H1 (cell line): Measurements from ENCODE around the gene GRID1. TPM values are rescaled to one million over a fixed set of nuclear protein-coding genes. Genes with fewer than 3 reads are reported as not detected.

ENCODE experiments used
- SP4 ChIP-seq: IDR thresholded peaks from 2 replicates; pipeline ENCODE4 v1.6.1; 2012; ENCODE audit warnings: low read length, inconsistent platforms
- polyA plus RNA-seq, 7 experiments: library from polyadenylated mRNA; depleted of rRNA in 3 of 7; stranded (reverse) in 5 of 7; unstranded in 2 of 7; fragments of >200 nt in 5 of 7; fragments of 200-250 nt in 2 of 7; gene quantifications; 1 replicate in 5 of 7; 2 replicates in 1 of 7; 4 replicates in 1 of 7; pipeline versions ENCODE4 v1.2.1 to v1.2.3, GENCODE V29; 2011 to 2013; ENCODE audit warnings: missing spikeins in 2 of 7, mixed read lengths in 2 of 7
- total RNA-seq: library from RNA; stranded (reverse); fragmentation: NEBNext Ultra II Directional; extraction: Animal tissue kit (Norgen Biotek cat#: 25700); gene quantifications from 2 replicates; pipeline ENCODE4 v1.2.1, GENCODE V29; 2021
- TF ChIP-seq, protein P1 (sequence below): IDR thresholded peaks from 2 replicates; pipeline ENCODE4 v1.6.1; 2012; ENCODE audit warnings: inconsistent platforms

The GRID1 gene
- total and polyA plus RNA-seq, 2 of the 8 experiments (the other 6 are each of a cell fraction or from before 2014, with no cell fraction given), result 0.22 to 0.30 TPM

DNA sequence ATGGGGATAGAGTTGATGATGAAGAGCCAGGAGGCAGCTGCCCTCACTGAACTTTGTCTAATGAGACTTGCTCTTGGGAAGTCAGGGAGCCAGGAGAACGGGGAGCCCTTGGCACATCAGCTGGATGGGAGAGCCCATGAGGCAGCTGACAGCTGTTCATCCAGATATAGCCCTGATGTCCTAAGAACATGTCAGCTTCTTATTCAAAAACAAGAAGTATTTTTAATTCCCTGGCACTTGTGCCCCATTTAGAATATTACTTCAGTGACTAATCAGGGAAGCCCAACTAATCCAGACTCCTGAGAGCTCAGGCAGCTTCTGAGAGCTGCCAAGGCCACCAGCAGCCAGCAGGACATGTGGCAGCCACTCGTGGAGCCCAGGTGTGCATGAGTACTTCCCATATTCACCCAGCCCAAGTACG, 363.4 kb downstream of the GRID1 start (continued):
- no peak for TF ChIP-seq SP4
- TF ChIP-seq, protein P1, sequence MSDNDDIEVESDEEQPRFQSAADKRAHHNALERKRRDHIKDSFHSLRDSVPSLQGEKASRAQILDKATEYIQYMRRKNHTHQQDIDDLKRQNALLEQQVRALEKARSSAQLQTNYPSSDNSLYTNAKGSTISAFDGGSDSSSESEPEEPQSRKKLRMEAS, result no peak
